OCI-LY3 (cell line): ENCODE data around the gene GZMA.

Source experiments
- H2AFZ ChIP-seq: fragments of 200-600, 300-600 bp; shearing (Covaris generic); 2 replicates; pipeline ENCODE4 v1.6.0; 2014; ENCODE audit warnings: antibody characterized with exemption, low read depth, low read length
- H3K27ac ChIP-seq: fragments of 200-600, 300-600 bp; sonication (generic); 2 replicates; pipeline ENCODE4 v1.5.1; 2014; ENCODE audit warnings: mild to moderate bottlenecking, low read length, moderate library complexity, mixed read lengths
- H3K27me3 ChIP-seq: fragments of 200-600, 300-600 bp; sonication (generic); 2 replicates; pipeline ENCODE4 v1.6.1; 2014; ENCODE audit warnings: low read depth, low read length, mixed read lengths
- H3K36me3 ChIP-seq: fragments of 200-600, 300-600 bp; sonication (generic); replicated peaks from 2 replicates; pipeline ENCODE3; 2014; ENCODE audit warnings: low read depth, low read length, mixed read lengths
- H3K4me1 ChIP-seq: fragments of 300-600, 200-600 bp; sonication (generic); 2 replicates; pipeline ENCODE4 v1.6.1; 2014; ENCODE audit warnings: low read length, mixed read lengths
- H3K4me2 ChIP-seq: fragments of 200-600, 300-600 bp; sonication (generic); 2 replicates; pipeline ENCODE4 v1.6.1; 2014; ENCODE audit warnings: low read length, mixed read lengths
- H3K4me3 ChIP-seq: fragments of 300-600, 200-600 bp; sonication (generic); 2 replicates; pipeline ENCODE4 v1.5.1; 2014; ENCODE audit warnings: antibody characterized with exemption, mild to moderate bottlenecking, low read length, moderate library complexity
- H3K79me2 ChIP-seq: fragments of 300-600, 200-600 bp; shearing (Covaris generic); 2 replicates; pipeline ENCODE4 v1.6.1; 2014; ENCODE audit warnings: mild to moderate bottlenecking, low read length, mixed read lengths
- H3K9ac ChIP-seq: fragments of 300-600, 200-600 bp; shearing (Covaris generic); 2 replicates; pipeline ENCODE4 v1.6.0; 2014; ENCODE audit warnings: mild to moderate bottlenecking, low read length, moderate library complexity
- H3K9me3 ChIP-seq: fragments of 200-600, 300-600 bp; shearing (Covaris generic); 2 replicates; pipeline ENCODE4 v1.6.1; 2014; ENCODE audit warnings: low read length, mixed read lengths; ENCODE audit not compliant: insufficient read depth
- H4K20me1 ChIP-seq: fragments of 200-600, 300-600 bp; sonication (generic); 2 replicates; pipeline ENCODE4 v1.6.1; 2016; ENCODE audit warnings: low read length, mixed read lengths; ENCODE audit not compliant: insufficient read depth
- EZH2phosphoT487 ChIP-seq: fragments of 200-600 bp; shearing (Covaris generic); IDR thresholded peaks from 2 replicates; pipeline ENCODE4 v1.6.1; 2018; ENCODE audit warnings: antibody characterized with exemption, mixed run types, low read depth
- TF ChIP-seq, protein P1 (sequence below): fragments of 200-600, 300-600 bp; sonication (generic); IDR thresholded peaks from 2 replicates; pipeline ENCODE4 v1.5.1; 2014; ENCODE audit warnings: antibody characterized with exemption, low read length, low read depth

Gene GZMA

DNA sequence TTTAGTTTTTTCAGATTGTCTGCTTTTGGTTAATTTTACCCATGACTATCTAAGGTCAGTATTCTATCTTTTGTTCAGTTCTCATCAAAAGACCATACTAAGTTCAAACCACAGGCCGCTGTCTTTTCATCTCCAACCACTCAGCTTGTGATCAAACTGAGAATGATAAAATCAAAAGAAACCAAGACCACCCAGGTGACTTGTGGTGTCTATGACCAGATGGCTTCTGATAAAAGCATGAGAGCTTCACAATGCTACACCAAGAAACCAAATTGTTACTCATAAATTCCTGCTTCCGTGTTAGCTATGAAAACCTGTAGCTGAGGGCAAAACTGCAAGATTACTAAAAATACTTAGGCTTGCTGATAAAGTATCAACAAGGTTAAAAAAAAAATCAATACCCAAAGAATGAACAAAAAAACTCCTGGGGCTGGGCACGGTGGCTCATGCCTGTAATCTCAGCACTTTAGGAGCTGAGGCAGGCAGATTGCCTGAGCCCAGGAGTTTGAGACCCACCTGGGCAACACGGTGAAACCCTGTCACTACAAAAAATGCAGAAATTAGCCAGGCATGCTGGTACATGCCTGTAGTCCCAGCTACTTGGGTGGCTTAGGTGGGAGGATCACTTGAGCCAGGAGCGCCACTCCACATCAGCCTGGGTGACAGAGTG, 31.7 kb downstream of the GZMA start:
- Histone ChIP-seq H2AFZ (no peak overlapping the region), H3K9ac (no peak overlapping the region), H3K36me3 (no peaks in the 10 kb centered on the region), H3K27me3 (peaks cover 5% of the 10 kb centered on the region; the same call in 1 of the 2 replicates), H3K27ac (no peak overlapping the region), H3K4me3 (no peak overlapping the region), H3K9me3 (no peaks in the 10 kb centered on the region), H3K4me2 (no peak overlapping the region), H3K4me1 (peaks cover 4% of the 10 kb centered on the region; the same call in 1 of the 2 replicates), H3K79me2 (no peaks in the 10 kb centered on the region), H4K20me1 (no peaks in the 10 kb centered on the region)
- TF ChIP-seq EZH2phosphoT487: no peak
- TF ChIP-seq, protein P1, sequence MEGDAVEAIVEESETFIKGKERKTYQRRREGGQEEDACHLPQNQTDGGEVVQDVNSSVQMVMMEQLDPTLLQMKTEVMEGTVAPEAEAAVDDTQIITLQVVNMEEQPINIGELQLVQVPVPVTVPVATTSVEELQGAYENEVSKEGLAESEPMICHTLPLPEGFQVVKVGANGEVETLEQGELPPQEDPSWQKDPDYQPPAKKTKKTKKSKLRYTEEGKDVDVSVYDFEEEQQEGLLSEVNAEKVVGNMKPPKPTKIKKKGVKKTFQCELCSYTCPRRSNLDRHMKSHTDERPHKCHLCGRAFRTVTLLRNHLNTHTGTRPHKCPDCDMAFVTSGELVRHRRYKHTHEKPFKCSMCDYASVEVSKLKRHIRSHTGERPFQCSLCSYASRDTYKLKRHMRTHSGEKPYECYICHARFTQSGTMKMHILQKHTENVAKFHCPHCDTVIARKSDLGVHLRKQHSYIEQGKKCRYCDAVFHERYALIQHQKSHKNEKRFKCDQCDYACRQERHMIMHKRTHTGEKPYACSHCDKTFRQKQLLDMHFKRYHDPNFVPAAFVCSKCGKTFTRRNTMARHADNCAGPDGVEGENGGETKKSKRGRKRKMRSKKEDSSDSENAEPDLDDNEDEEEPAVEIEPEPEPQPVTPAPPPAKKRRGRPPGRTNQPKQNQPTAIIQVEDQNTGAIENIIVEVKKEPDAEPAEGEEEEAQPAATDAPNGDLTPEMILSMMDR: no peak

DNA sequence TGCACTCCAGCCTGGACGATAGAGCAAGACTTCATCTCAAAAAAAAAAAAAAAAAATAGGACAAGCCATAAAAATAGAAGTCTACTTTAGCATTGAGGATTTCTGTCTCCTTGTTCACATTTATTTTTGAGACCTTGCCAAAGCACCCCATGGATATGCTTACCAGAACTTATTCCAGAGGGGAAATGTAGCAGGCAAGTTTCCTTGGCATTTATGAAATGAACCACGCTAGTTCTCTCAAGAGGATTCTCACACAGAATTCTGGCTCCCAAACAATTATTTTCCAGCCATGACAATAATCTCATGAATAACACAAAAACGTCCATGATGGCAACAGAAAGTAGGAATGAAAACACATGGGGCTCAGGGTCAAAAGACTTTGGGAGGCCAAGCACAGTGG, 34.1 kb downstream of the GZMA start:
- Histone ChIP-seq H2AFZ (no peak overlapping the region), H3K9me3 (no peaks in the 10 kb centered on the region), H3K36me3 (no peaks in the 10 kb centered on the region), H3K27me3 (peaks cover 5% of the 10 kb centered on the region; the same call in 1 of the 2 replicates), H3K4me2 (no peak overlapping the region), H3K4me1 (peaks cover 4% of the 10 kb centered on the region; the same call in 1 of the 2 replicates), H3K4me3 (no peak overlapping the region), H3K9ac (no peak overlapping the region), H3K79me2 (no peaks in the 10 kb centered on the region), H4K20me1 (no peaks in the 10 kb centered on the region), H3K27ac (no peak overlapping the region)
- TF ChIP-seq, protein P1: no peak
- TF ChIP-seq EZH2phosphoT487: no peak

DNA sequence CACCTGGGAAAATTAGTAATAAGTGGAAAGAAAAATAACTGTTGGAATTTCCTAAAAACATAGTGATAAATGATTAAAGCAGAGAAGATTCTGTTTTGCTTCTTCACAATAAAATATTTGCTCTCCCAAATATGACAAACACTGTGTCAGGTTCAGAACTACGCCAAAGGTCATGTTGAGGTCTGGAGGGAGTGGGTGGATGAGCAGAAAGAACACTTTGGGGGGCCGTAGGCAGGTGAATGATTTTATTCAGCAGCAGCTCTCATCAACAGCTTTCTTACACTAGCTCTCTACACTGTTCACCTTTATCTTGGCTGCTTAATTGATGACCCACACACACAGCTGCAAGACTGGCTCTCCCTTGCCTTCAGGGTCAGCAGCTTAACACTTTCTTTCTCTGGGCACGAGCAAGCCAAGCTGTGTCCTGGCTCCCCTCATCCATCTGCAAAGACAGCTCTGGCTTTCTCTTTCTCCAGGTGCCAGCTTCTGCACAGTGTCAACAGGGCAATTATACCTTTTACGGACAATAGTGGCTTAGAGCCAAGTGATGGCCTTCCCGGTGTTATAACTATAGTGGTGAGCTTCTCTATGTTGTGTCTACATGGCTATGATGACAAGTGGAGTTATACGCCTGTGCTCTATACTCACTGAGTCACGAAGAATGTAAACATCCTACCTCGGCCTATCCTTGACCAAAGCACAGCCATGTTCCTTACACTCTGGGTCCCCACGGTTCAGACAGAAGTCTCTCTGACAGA, 38.6 kb downstream of the GZMA start:
- Histone ChIP-seq H3K4me3 (no peak overlapping the region), H3K4me1 (peaks cover 4% of the 10 kb centered on the region; the same call in 1 of the 2 replicates), H3K79me2 (no peaks in the 10 kb centered on the region), H3K4me2 (no peak overlapping the region), H2AFZ (no peak overlapping the region), H3K27ac (no peak overlapping the region), H3K9ac (no peak overlapping the region), H4K20me1 (no peaks in the 10 kb centered on the region), H3K36me3 (no peaks in the 10 kb centered on the region), H3K27me3 (peaks cover 32% of the 10 kb centered on the region), H3K9me3 (no peaks in the 10 kb centered on the region)
- TF ChIP-seq, protein P1: no peak
- no peak for TF ChIP-seq EZH2phosphoT487

DNA sequence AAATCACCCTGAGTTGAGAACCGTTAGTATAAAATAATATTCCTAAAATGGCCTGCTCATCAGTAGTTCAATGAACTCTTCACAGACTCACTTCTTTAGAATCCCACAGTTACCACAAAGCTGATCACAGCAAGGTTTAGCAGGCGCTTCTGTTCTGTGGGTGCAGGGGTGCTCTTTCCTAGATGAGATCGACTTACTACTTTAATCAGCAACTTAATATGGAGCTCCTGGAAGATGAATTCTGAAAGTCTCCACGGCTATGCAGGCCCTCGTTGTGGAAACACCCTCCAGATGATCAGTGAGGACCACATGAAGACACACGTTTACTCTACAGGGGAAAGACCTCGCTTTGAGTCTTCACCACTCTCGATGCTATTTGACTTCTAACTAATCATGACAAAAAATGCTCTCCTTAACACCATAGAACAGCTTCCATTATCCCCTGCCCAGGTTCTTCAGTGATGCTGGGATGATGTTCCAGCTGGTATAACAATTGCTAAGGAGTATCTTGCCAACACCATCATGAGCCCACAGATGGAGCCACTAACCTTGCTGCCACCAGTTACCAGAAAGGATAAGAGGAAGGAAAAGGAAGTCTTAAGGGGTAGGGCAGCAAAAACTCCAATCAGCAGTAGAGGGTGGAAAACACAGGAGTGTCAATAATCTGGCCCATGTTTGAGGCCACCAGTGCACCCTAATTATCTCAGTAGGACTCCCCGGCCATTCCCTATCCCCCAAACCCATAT, 39.7 kb downstream of the GZMA start:
- no peak overlapping the region for H3K27ac ChIP-seq
- TF ChIP-seq, protein P1: no peak
- no peak for TF ChIP-seq EZH2phosphoT487
- H3K9me3 ChIP-seq: no peaks in the 10 kb centered on the region
- H3K4me1 ChIP-seq: peaks cover 7% of the 10 kb centered on the region; the same call in 1 of the 2 replicates
- no peak overlapping the region for H3K4me3 ChIP-seq
- H3K27me3 ChIP-seq: peaks cover 32% of the 10 kb centered on the region
- no peak overlapping the region for H3K4me2 ChIP-seq
- H3K36me3 ChIP-seq: no peaks in the 10 kb centered on the region
- no peak overlapping the region for H2AFZ ChIP-seq
- H3K79me2 ChIP-seq: no peaks in the 10 kb centered on the region
- H4K20me1 ChIP-seq: no peaks in the 10 kb centered on the region
- H3K9ac ChIP-seq: no peak overlapping the region
